Activated T-helper 2 cell treated with anti-CD3 and anti-CD28 coated beads, Interferon-gamma antibody, Interleukin-2, Interleukin-4, amounts not matched to agents 10 μg/mL and 5 μg/mL and 100 μg/mL, durations not matched to agents 14 hours and 24 hours and 36 hours (primary cell): ENCODE measurements around the gene NLK. TPM values are rescaled to one million over a fixed set of nuclear protein-coding genes. Genes with fewer than 3 reads are reported as not detected.
"Not testable (repeated sequence)": the region's sequence is repeated elsewhere in the genome, so short reads cannot be mapped to it uniquely, and the experiment has no call there.

Experiments
- DNase-seq: peaks from one replicate; pipeline ENCODE4 v3.0.0; 2021; ENCODE audit warnings: low spot score
- H3K27ac Mint-ChIP-seq: one replicate; pipeline ENCODE4 v1.8.0; 2021; ENCODE audit warnings: mixed read lengths
- H3K27me3 Mint-ChIP-seq: one replicate; pipeline ENCODE4 v1.8.0; 2021; ENCODE audit warnings: low read depth, mixed read lengths
- H3K36me3 Mint-ChIP-seq: one replicate; pipeline ENCODE4 v1.8.0; 2021; ENCODE audit warnings: low read depth, mixed read lengths
- H3K4me1 Mint-ChIP-seq: one replicate; pipeline ENCODE4 v1.8.0; 2021; ENCODE audit warnings: low read depth, mixed read lengths
- H3K4me3 Mint-ChIP-seq: one replicate; pipeline ENCODE4 v1.8.0; 2021; ENCODE audit warnings: low read depth, mild to moderate bottlenecking, moderate library complexity, mixed read lengths
- H3K9me3 Mint-ChIP-seq: one replicate; pipeline ENCODE4 v1.8.0; 2021; ENCODE audit warnings: mixed read lengths
- intact Hi-C: fragments of 100-400 bp; cut with micrococcal nuclease; formaldehyde crosslinking; loops from one replicate; pipeline ENCODE4 v1.15.1; 2023
- total RNA-seq: library from RNA; stranded (reverse); gene quantifications from 2 replicates; pipeline ENCODE4 v1.2.3, GENCODE V29; 2022

Gene NLK
- total RNA-seq, 1 donor from 2014 or later: 11.3 TPM

GRCh38 chr17:28199728-28200127, 157.3 kb downstream of the NLK start:
- no peaks in the 10 kb centered on the region for H3K9me3 Mint-ChIP-seq
- H3K4me1 Mint-ChIP-seq: no peaks in the 10 kb centered on the region
- no peak overlapping the region for H3K27ac Mint-ChIP-seq
- H3K4me3 Mint-ChIP-seq: no peak overlapping the region
- H3K27me3 Mint-ChIP-seq: no peaks in the 10 kb centered on the region
- intact Hi-C loops: no loop called here
- DNase-seq: no peak
- peaks cover 6% of the 10 kb centered on the region for H3K36me3 Mint-ChIP-seq

DNA sequence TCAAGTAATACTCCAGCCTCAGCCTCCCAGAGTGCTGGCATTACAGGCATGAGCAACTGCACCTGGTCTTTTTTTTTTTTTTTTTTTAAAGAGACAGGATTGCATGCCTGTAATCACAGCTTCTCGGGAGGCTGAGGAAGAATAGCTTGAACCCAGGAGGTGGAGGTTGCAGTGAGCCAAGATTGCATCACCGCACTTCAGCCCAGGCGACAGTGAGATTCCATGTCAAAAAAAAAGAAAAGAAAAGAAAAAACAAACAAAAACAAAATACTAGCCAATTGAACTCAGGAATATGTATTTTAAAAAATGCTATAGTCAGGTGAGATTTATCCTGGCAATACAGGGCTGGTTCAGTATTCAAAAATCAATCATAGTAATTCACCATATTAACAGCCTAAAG, 158.8 kb downstream of the NLK start:
- no peaks in the 10 kb centered on the region for H3K4me1 Mint-ChIP-seq

DNA sequence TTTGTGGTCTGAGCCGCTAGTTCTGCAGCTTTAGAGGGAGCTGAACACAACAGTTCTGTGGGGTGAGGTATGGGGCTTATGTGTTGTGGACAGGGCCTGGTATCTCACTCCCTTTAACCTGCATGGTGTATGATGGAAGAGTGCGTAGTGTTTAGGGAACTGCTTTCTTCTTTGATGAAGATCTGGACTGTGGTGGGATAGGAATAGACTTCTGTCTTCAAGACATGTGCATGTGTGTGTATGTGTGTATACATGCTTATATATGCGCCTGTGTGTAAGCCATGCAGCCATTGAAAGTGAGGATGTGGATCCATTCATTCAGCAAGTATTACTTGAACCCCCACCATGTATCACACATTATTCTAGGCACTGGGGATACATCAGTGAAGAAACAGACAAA, 161.8 kb downstream of the NLK start:
- H3K27me3 Mint-ChIP-seq: peaks cover 3% of the 10 kb centered on the region

More for the DNA sequence above, 158.8 kb downstream of the NLK start:
- H3K9me3 Mint-ChIP-seq: no peaks in the 10 kb centered on the region
- H3K27ac Mint-ChIP-seq: no peak overlapping the region
- peaks cover 3% of the 10 kb centered on the region for H3K36me3 Mint-ChIP-seq
- no peak overlapping the region for H3K4me3 Mint-ChIP-seq
- intact Hi-C loops: no loop called here
- DNase-seq: no peak
- no peaks in the 10 kb centered on the region for H3K27me3 Mint-ChIP-seq

GRCh38 chr17:28204751-28205150, 162.3 kb downstream of the NLK start:
- no peaks in the 10 kb centered on the region for H3K36me3 Mint-ChIP-seq
- intact Hi-C loops: no loop called here
- peaks cover 3% of the 10 kb centered on the region for H3K27me3 Mint-ChIP-seq
- H3K4me1 Mint-ChIP-seq: no peaks in the 10 kb centered on the region
- no peak overlapping the region for H3K4me3 Mint-ChIP-seq
- H3K9me3 Mint-ChIP-seq: no peaks in the 10 kb centered on the region
- H3K27ac Mint-ChIP-seq: no peak overlapping the region
- no peak for DNase-seq

More for the DNA sequence above, 161.8 kb downstream of the NLK start:
- Mint-ChIP-seq H3K9me3 (no peaks in the 10 kb centered on the region), H3K36me3 (no peaks in the 10 kb centered on the region), H3K4me1 (no peaks in the 10 kb centered on the region), H3K4me3 (no peak overlapping the region), H3K27ac (no peak overlapping the region)
- intact Hi-C loops: no loop called here
- DNase-seq: no peak

DNA sequence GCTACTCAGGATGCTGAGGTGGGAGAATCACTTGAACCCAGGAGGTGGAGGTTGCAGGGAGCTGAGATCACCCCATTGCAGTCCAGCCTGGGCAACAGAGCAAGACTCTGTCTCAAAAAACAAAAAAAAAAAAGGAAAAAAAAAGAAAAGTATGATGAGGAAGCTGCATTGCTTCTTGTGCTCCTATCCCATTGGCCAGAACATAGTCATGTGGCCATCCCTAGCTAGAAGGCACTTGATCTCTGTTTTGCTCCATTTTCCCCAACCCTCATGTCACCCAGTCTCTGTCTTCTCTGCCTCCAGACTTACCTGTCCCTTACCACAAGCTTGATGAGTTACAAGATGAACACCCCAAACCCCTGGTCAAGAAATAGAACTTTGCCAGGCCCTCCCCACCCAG, 163.8 kb downstream of the NLK start:
- Mint-ChIP-seq H3K9me3 (no peaks in the 10 kb centered on the region), H3K36me3 (no peaks in the 10 kb centered on the region), H3K4me3 (no peak overlapping the region), H3K27ac (no peak overlapping the region), H3K4me1 (no peaks in the 10 kb centered on the region), H3K27me3 (peaks cover 3% of the 10 kb centered on the region)
- intact Hi-C loops: no loop called here
- no peak for DNase-seq

- Mint-ChIP-seq H3K27ac (no peak overlapping the region), H3K36me3 (no peaks in the 10 kb centered on the region), H3K9me3 (no peaks in the 10 kb centered on the region), H3K4me1 (peaks cover 5% of the 10 kb centered on the region), H3K27me3 (peaks cover 20% of the 10 kb centered on the region), H3K4me3 (no peak overlapping the region)
- no peak for DNase-seq
- intact Hi-C loops: no loop called here
These were observed 169.3 kb downstream of the NLK start for GRCh38 chr17:28211811-28212210.

- H3K9me3 Mint-ChIP-seq, H3K36me3 Mint-ChIP-seq, H3K27ac Mint-ChIP-seq, H3K4me3 Mint-ChIP-seq, H3K4me1 Mint-ChIP-seq, intact Hi-C loops, DNase-seq: not testable (repeated sequence)
- H3K27me3 Mint-ChIP-seq: peaks cover 20% of the 10 kb centered on the region
These were observed 171.1 kb downstream of the NLK start for GRCh38 chr17:28213578-28213977.

DNA sequence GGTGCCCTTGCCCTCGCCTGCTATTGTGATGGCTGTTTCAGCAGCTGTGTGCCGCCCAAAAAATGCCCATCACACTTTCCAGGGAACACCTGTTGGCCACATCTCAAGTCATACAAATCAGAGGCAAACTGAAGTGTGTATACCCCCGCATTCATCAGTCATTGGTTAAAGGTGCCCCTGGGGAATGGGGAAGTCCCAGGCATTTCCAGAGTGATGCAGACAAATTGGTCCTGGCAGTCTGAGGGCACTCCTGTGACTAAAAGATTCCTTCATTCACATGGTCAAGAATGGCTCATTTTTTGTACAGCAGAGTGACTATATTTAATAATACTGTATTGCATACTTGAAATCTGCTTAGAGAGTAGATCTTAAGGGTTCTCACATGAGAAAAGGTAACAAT, 173.6 kb downstream of the NLK start:
- Mint-ChIP-seq H3K4me3 (no peak overlapping the region), H3K4me1 (peaks cover 5% of the 10 kb centered on the region), H3K36me3 (no peaks in the 10 kb centered on the region), H3K9me3 (no peaks in the 10 kb centered on the region), H3K27me3 (peaks cover 20% of the 10 kb centered on the region), H3K27ac (no peak overlapping the region)
- intact Hi-C loops: no loop called here
- DNase-seq: no peak

DNA sequence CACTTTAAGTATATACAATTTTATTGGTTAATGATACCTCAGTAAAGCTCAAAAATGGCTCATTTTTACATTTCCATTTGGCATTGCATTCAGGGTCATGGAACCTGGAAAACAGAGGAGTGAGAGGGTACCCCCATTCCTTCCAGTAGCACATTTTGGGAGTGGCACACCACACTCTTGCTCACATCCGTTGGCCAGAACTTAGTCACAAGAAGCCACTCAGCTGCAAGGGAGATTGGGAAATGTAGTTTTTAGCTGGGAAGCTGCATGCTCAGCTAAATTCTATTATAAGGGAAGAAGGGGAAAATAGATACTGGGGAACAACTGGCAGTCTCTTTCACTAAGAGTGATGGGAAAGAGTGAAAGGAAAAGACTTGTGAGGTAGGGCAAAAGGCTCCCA, 174.1 kb downstream of the NLK start:
- intact Hi-C loops: no loop called here
- no peaks in the 10 kb centered on the region for H3K36me3 Mint-ChIP-seq
- H3K4me3 Mint-ChIP-seq: no peak overlapping the region
- no peak overlapping the region for H3K27ac Mint-ChIP-seq
- no peak for DNase-seq
- peaks cover 5% of the 10 kb centered on the region for H3K4me1 Mint-ChIP-seq
- peaks cover 20% of the 10 kb centered on the region for H3K27me3 Mint-ChIP-seq
- H3K9me3 Mint-ChIP-seq: no peaks in the 10 kb centered on the region

DNA sequence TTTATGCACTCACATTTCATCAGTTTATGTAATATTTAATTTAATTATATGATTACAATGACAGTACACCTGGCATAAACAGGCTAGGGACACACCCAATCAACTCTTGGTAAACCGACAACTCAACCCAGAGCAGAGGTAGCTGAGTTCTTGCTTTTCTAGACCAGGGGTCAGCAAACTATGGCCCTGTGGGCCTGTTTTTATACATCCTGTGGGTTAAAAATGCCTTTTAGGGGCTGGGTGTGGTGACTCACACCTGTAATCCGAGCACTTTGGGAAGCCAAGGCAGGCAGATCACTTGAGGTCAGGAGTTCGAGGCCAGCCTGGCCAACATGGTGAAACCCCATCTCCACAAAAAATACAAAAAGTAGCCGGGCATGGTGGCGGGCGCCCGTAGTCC, 177.3 kb downstream of the NLK start:
- Mint-ChIP-seq H3K9me3 (no peaks in the 10 kb centered on the region), H3K36me3 (no peaks in the 10 kb centered on the region), H3K4me1 (peaks cover 5% of the 10 kb centered on the region), H3K4me3 (no peak overlapping the region), H3K27ac (no peak overlapping the region), H3K27me3 (peaks cover 3% of the 10 kb centered on the region)
- DNase-seq: no peak
- intact Hi-C loops: no loop called here

DNA sequence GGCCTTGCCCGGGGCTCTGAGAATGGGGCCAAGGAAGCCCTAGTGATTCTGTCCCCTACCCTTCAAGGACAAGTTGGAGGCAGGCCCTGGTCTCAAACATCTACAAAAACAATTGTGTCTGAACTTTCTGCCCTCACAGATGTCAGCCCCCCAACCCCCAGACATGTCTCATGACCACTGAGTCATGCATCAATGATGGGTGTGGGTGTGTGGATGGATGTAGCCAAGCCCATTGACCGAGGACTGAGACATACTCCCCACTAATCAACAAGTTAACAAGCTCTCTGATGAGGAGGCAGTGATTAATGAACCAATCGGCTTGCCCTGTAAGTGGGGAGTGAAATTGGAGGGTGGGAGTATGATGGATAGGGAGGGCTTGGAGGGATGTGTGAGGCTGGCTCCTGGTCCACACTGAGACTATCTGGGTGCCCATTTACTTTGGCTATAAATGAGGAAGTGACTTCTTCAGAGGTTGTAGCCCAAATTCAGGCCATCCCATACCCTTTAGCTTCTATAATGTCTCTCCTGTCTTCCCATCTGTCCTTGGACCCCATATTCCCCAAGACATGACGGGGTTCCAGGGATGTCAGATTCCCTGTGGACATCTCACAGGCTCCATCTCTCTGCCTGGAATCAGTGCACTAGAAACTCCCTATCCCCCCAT, 179.4 kb downstream of the NLK start:
- no peak overlapping the region for H3K4me3 Mint-ChIP-seq
- peaks cover 4% of the 10 kb centered on the region for H3K27me3 Mint-ChIP-seq
- H3K36me3 Mint-ChIP-seq: no peaks in the 10 kb centered on the region
- intact Hi-C loops: no loop called here
- no peak overlapping the region for H3K27ac Mint-ChIP-seq
- no peaks in the 10 kb centered on the region for H3K4me1 Mint-ChIP-seq
- no peak for DNase-seq
- no peaks in the 10 kb centered on the region for H3K9me3 Mint-ChIP-seq

DNA sequence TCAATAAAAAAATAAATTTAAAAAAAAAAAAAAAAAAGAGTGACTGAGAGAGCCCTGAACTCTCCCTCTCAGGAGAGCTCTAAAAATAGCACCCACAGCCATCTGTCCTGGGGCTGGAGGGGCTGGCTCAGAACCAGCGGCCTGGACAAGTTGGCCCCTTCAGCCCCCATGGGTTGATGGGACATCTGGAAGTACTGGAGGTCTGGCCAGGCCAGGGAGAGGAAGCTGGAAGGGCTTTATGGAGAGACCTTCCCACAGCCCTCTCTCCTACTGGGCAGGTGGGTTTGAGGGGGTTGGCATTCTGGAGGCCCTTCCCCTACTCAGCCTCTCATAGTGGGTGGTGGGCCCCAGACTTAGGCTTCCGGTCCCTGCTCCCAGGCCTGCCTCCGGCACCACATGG, 182.8 kb downstream of the NLK start:
- intact Hi-C loops: no loop called here
- Mint-ChIP-seq H3K9me3 (no peaks in the 10 kb centered on the region), H3K27ac (no peak overlapping the region), H3K27me3 (peaks cover 29% of the 10 kb centered on the region), H3K36me3 (no peaks in the 10 kb centered on the region), H3K4me3 (no peak overlapping the region), H3K4me1 (peaks cover 11% of the 10 kb centered on the region)
- DNase-seq: no peak

DNA sequence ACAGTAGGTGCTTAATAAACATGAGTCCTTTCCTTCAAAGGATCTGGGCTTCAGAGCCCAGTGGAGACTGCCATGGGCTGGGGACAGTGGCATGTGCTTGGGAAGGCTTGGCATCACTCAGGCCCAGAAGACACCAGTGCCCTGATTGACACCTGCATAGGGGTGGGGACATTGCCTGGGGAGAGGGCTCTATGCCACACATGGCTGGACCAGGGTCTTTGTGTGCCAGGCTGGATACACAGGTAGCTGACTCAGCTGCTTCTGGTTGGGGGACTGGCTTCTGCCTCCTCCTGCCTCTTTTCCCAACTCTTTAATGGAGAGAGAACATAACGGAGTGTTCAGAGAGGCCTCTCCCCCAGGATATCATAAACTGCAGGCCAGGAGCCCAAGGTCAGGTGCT, 183.4 kb downstream of the NLK start:
- no peak overlapping the region for H3K27ac Mint-ChIP-seq
- peaks cover 12% of the 10 kb centered on the region for H3K4me1 Mint-ChIP-seq
- DNase-seq: no peak
- no peak overlapping the region for H3K4me3 Mint-ChIP-seq
- H3K36me3 Mint-ChIP-seq: no peaks in the 10 kb centered on the region
- H3K27me3 Mint-ChIP-seq: peaks cover 35% of the 10 kb centered on the region
- intact Hi-C loops: no loop called here
- H3K9me3 Mint-ChIP-seq: no peaks in the 10 kb centered on the region
